GM21360 (cell line): Measurements from ENCODE around the gene SHANK1.

Source experiments
- ATAC-seq: cut with Tn5 transposase; IDR thresholded peaks from one replicate; pipeline ENCODE4 v1.9.1; 2021; ENCODE audit warnings: mild to moderate bottlenecking, moderate library complexity; ENCODE audit not compliant: unreplicated experiment

SHANK1 gene

GRCh38 chr19:50693064-50693975 is 26.3 kb downstream of the SHANK1 start:
- no peak for ATAC-seq

- ATAC-seq: no peak
These were observed 29.2 kb downstream of the SHANK1 start for GRCh38 chr19:50690439-50690838.

- ATAC-seq: no peak
These were observed 30.8 kb downstream of the SHANK1 start for GRCh38 chr19:50688766-50689165.

- no peak for ATAC-seq
These were observed 33.1 kb downstream of the SHANK1 start for GRCh38 chr19:50686310-50687032.

GRCh38 chr19:50679177-50680125 is 40.2 kb downstream of the SHANK1 start:
- ATAC-seq: peak; percentile 81

GRCh38 chr19:50678323-50678722 is 41.3 kb downstream of the SHANK1 start:
- no peak for ATAC-seq

- no peak for ATAC-seq
These were observed 42.0 kb downstream of the SHANK1 start for GRCh38 chr19:50677636-50678035.

- no peak for ATAC-seq
These were observed 42.9 kb downstream of the SHANK1 start for GRCh38 chr19:50676625-50677197.

GRCh38 chr19:50673118-50673517 is 46.5 kb downstream of the SHANK1 start:
- no peak for ATAC-seq

GRCh38 chr19:50670102-50670380 is 49.6 kb downstream of the SHANK1 start:
- ATAC-seq: no peak

- no peak for ATAC-seq
These were observed 50.1 kb downstream of the SHANK1 start for GRCh38 chr19:50669302-50670101.

GRCh38 chr19:50668879-50669278 is 50.7 kb downstream of the SHANK1 start:
- ATAC-seq: no peak

- no peak for ATAC-seq
These were observed 51.2 kb downstream of the SHANK1 start for GRCh38 chr19:50668416-50668815.

GRCh38 chr19:50667759-50668231 is 51.8 kb downstream of the SHANK1 start:
- ATAC-seq: no peak

- no peak for ATAC-seq
These were observed 52.3 kb downstream of the SHANK1 start for GRCh38 chr19:50667177-50667758.

GRCh38 chr19:50666346-50667176 is 53.0 kb downstream of the SHANK1 start:
- no peak for ATAC-seq

- ATAC-seq: no peak
These were observed 55.4 kb downstream of the SHANK1 start for GRCh38 chr19:50664204-50664603.

- ATAC-seq: no peak
These were observed 56.2 kb downstream of the SHANK1 start for GRCh38 chr19:50663482-50663790.
